ENCODE measurements around the gene HOMER2.

HOMER2 gene

DNA sequence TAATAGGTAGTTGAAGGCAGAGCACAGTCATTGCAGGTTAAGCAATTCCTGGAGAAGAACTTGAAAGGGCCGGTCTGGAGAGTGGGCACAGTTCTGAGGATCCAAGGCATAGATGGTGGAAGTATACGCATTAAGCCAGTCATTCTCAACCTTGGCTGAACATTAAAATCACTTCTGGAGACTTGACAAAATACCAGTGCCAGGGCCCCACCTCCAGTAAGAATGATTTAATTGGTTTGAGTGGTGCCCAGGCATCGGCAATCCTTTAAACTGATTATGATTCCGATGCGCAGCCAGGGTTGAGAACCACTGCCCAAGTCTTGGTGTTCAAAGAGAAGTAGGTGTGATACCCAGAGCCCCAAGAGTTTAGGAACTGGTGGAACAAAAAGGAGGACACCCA lies 6.9 kb upstream of the HOMER2 start:
- no peaks in the 10 kb centered on the region for H3K36me3 ChIP-seq (ENCODE audit: low read depth)
- H3K27me3 ChIP-seq (ENCODE audit: insufficient read depth, poor library complexity, severe bottlenecking): no peaks in the 10 kb centered on the region
- ATAC-seq (ENCODE audit: low read depth) (no peak), DNase-seq (ENCODE audit: low spot score) (no peak)
- H3K4me1 ChIP-seq (ENCODE audit: insufficient read depth, poor library complexity, severe bottlenecking): no peaks in the 10 kb centered on the region
- TF ChIP-seq, protein P1, sequence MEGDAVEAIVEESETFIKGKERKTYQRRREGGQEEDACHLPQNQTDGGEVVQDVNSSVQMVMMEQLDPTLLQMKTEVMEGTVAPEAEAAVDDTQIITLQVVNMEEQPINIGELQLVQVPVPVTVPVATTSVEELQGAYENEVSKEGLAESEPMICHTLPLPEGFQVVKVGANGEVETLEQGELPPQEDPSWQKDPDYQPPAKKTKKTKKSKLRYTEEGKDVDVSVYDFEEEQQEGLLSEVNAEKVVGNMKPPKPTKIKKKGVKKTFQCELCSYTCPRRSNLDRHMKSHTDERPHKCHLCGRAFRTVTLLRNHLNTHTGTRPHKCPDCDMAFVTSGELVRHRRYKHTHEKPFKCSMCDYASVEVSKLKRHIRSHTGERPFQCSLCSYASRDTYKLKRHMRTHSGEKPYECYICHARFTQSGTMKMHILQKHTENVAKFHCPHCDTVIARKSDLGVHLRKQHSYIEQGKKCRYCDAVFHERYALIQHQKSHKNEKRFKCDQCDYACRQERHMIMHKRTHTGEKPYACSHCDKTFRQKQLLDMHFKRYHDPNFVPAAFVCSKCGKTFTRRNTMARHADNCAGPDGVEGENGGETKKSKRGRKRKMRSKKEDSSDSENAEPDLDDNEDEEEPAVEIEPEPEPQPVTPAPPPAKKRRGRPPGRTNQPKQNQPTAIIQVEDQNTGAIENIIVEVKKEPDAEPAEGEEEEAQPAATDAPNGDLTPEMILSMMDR (IDR thresholded peaks at IDR 0.05; ENCODE audit: poor library complexity, severe bottlenecking): no peak
- H3K9me3 ChIP-seq (ENCODE audit: severe bottlenecking): no peaks in the 10 kb centered on the region
- H3K27ac ChIP-seq (ENCODE audit: poor library complexity, severe bottlenecking): no peak overlapping the region
- no peak overlapping the region for H3K4me3 ChIP-seq (ENCODE audit: severe bottlenecking)

DNA sequence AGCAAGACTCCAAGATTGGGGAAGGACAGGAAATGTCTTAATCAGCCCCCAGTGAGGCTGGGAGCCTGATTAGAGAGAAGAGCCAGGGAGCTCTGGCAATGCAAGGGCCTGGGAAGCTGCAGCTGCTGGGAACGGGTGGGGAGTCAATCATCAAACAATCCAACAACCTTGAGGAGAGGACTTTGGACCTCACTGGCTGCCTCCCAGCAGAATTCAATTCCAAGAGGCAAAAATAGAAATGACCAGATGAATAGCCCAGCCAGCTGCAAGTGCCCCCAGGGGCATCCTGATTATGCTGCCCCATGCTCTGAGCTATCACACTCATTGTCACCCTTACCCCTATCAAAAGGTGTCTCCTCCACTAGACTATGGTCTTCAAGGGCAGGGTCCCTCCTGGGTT lies 6.1 kb upstream of the HOMER2 start:
- TF ChIP-seq, protein P1 (IDR thresholded peaks at IDR 0.05; ENCODE audit: poor library complexity, severe bottlenecking): no peak
- H3K9me3 ChIP-seq (ENCODE audit: severe bottlenecking): no peaks in the 10 kb centered on the region
- no peaks in the 10 kb centered on the region for H3K27me3 ChIP-seq (ENCODE audit: insufficient read depth, poor library complexity, severe bottlenecking)
- H3K4me1 ChIP-seq (ENCODE audit: insufficient read depth, poor library complexity, severe bottlenecking): no peaks in the 10 kb centered on the region
- H3K36me3 ChIP-seq (ENCODE audit: low read depth): no peaks in the 10 kb centered on the region
- no peak overlapping the region for H3K4me3 ChIP-seq (ENCODE audit: severe bottlenecking)
- DNase-seq (ENCODE audit: low spot score) (no peak), ATAC-seq (ENCODE audit: low read depth) (no peak)
- H3K27ac ChIP-seq (ENCODE audit: poor library complexity, severe bottlenecking): no peak overlapping the region

DNA sequence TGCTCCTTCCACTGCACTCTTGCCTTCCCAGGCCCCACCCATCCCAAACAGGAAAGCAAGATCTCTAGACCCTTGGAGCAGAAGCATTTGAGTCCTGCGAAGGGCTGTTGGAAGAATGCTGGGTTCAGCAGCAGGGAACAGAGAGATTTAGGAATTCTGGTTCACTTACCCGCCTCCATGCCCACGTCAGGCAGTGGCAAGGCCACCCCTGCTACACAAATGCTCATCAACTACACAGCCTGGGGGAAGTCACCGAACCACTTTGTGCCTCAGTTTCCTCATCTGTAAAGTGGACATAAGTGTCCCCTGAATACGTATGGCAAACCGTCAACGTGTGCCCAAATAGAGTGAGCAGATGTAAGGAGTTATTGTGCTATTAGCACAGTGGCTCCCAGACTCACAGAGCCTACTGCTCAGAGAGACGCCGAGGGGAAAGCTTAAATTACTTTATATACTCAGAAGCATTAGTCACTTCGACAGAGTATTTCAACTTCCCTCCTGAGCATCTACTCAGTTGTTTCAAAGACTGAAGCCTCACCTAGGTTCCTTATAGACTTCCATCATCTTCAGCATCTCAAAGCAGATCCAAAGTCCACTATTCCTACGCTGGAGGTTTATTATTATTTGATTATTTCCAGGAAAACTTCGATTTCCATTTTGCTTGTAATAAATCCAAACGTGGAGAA lies 905 bp downstream of the HOMER2 start:
- DNase-seq (ENCODE audit: low spot score) (no peak), ATAC-seq (ENCODE audit: low read depth) (peak; percentile 78)
- H3K27me3 ChIP-seq (ENCODE audit: insufficient read depth, poor library complexity, severe bottlenecking): no peaks in the 10 kb centered on the region
- H3K9me3 ChIP-seq (ENCODE audit: severe bottlenecking): no peaks in the 10 kb centered on the region
- peaks cover 8% of the 10 kb centered on the region for H3K4me1 ChIP-seq (ENCODE audit: insufficient read depth, poor library complexity, severe bottlenecking)
- no peaks in the 10 kb centered on the region for H3K36me3 ChIP-seq (ENCODE audit: low read depth)
- H3K27ac ChIP-seq (ENCODE audit: poor library complexity, severe bottlenecking): peak overlapping the region; percentile 28
- H3K4me3 ChIP-seq (ENCODE audit: severe bottlenecking): peak overlapping the region; percentile 93
- TF ChIP-seq, protein P1 (IDR thresholded peaks at IDR 0.05; ENCODE audit: poor library complexity, severe bottlenecking): no peak

DNA sequence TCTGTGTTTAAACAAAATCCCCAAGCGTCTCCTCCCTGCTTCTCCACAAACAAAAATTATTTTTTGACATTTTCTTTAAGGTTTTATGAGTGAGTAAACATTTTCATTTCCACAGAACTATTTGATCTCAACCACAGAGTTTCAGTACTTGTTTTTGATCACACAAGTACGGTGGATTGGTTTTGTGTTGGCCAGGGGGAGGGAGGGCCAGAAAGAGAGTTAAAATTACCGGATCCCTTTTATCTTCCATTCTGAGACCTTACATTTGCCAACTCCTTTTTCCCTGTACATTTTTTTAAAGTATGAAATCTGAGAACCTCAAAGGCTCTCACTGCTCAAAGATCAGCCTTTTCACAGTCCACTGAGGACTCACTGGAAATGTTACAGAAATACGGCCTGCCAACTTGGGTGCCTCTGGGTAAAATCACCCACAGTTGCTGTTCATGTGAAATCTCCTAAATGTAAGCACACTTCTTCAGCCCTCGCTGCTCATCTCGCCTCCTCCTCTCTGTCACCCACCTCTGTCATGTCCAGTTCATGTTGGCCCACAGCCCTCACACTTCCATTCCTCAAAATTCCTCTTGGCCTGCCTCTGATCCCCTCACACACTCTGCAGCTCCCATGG lies 1.7 kb downstream of the HOMER2 start:
- H3K4me1 ChIP-seq (ENCODE audit: insufficient read depth, poor library complexity, severe bottlenecking): peaks cover 8% of the 10 kb centered on the region
- H3K27me3 ChIP-seq (ENCODE audit: insufficient read depth, poor library complexity, severe bottlenecking): no peaks in the 10 kb centered on the region
- H3K9me3 ChIP-seq (ENCODE audit: severe bottlenecking): no peaks in the 10 kb centered on the region
- no peak for DNase-seq (ENCODE audit: low spot score)
- H3K27ac ChIP-seq (ENCODE audit: poor library complexity, severe bottlenecking): no peak overlapping the region
- H3K4me3 ChIP-seq (ENCODE audit: severe bottlenecking): no peak overlapping the region
- no peaks in the 10 kb centered on the region for H3K36me3 ChIP-seq (ENCODE audit: low read depth)
- TF ChIP-seq, protein P1 (IDR thresholded peaks at IDR 0.05; ENCODE audit: poor library complexity, severe bottlenecking): no peak
- peak; percentile 1; the same call in 1 of the 3 replicates for ATAC-seq (ENCODE audit: low read depth)

DNA sequence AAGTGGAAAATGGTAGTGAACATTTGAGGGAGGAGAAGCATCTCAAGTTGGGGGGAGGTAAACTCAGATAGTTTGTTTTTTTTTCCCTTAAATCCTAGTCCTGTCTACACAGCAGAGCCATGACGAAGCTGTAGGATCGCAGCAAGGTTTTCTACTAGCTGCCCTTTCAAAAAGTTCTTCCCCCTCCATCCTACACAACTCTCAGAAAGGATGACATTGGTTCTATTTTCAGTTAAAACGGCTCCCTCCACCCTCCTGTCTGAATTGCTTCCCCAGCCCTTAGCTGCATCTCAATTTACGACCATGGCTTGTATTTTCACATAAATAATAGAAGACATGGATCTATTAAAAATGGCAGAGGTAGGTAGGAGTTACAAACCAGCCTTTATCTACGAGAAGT lies 2.2 kb downstream of the HOMER2 start:
- Histone ChIP-seq H3K36me3 (ENCODE audit: low read depth) (no peaks in the 10 kb centered on the region), H3K4me1 (ENCODE audit: insufficient read depth, poor library complexity, severe bottlenecking) (peaks cover 8% of the 10 kb centered on the region), H3K9me3 (ENCODE audit: severe bottlenecking) (no peaks in the 10 kb centered on the region), H3K4me3 (ENCODE audit: severe bottlenecking) (no peak overlapping the region), H3K27ac (ENCODE audit: poor library complexity, severe bottlenecking) (no peak overlapping the region), H3K27me3 (ENCODE audit: insufficient read depth, poor library complexity, severe bottlenecking) (no peaks in the 10 kb centered on the region)
- DNase-seq (ENCODE audit: low spot score) (no peak), ATAC-seq (ENCODE audit: low read depth) (no peak)
- TF ChIP-seq, protein P1 (IDR thresholded peaks at IDR 0.05; ENCODE audit: poor library complexity, severe bottlenecking): no peak

All from RWPE2 (cell line).